GM23248 (cell line): ENCODE measurements around the gene C6orf120. TPM values are rescaled to one million over a fixed set of nuclear protein-coding genes. Genes with fewer than 3 reads are reported as not detected.
A peak's percentile ranks its signal among the peaks of the same experiment; 100 is the strongest.

ENCODE experiments used
- DNase-seq: peaks from one replicate; pipeline ENCODE4 v3.0.0-alpha.2; 2015
- H2AFZ ChIP-seq: fragments of 200-600 bp; sonication (generic); 2 replicates; pipeline ENCODE4 v1.6.1; 2016; ENCODE audit warnings: antibody characterized with exemption
- H3F3A ChIP-seq: fragments of 200-600 bp; sonication (generic); 2 replicates; pipeline ENCODE4 v1.6.1; 2016; ENCODE audit warnings: mild to moderate bottlenecking, antibody characterized with exemption, mixed run types; ENCODE audit not compliant: insufficient read depth
- H3K27ac ChIP-seq: fragments of 200-600 bp; sonication (generic); 2 replicates; pipeline ENCODE4 v1.5.1; 2016; ENCODE audit warnings: mild to moderate bottlenecking
- H3K27me3 ChIP-seq: fragments of 200-600 bp; sonication (generic); replicated peaks from 2 replicates; pipeline ENCODE4 v1.6.1; 2016; ENCODE audit warnings: mild to moderate bottlenecking; ENCODE audit not compliant: insufficient read depth
- H3K36me3 ChIP-seq: fragments of 200-600 bp; sonication (generic); 2 replicates; pipeline ENCODE4 v1.6.1; 2016; ENCODE audit warnings: low read depth, mild to moderate bottlenecking
- H3K4me1 ChIP-seq: fragments of 200-600 bp; sonication (generic); 2 replicates; pipeline ENCODE4 v1.6.1; 2016; ENCODE audit warnings: mild to moderate bottlenecking; ENCODE audit not compliant: insufficient read depth
- H3K4me2 ChIP-seq: fragments of 200-600 bp; sonication (generic); one replicate; pipeline ENCODE4 v1.6.1; 2016; ENCODE audit warnings: mild to moderate bottlenecking; ENCODE audit not compliant: unreplicated experiment
- H3K4me3 ChIP-seq: fragments of 200-600 bp; sonication (generic); 2 replicates; pipeline ENCODE4 v1.5.1; 2016; ENCODE audit warnings: mild to moderate bottlenecking
- H3K79me2 ChIP-seq: fragments of 200-600 bp; sonication (generic); 2 replicates; pipeline ENCODE4 v1.6.1; 2016; ENCODE audit warnings: mild to moderate bottlenecking; ENCODE audit not compliant: insufficient read depth
- H3K9ac ChIP-seq: fragments of 200-600 bp; sonication (generic); 2 replicates; pipeline ENCODE4 v1.6.1; 2016; ENCODE audit warnings: mild to moderate bottlenecking
- H3K9me2 ChIP-seq: fragments of 200-600 bp; sonication (generic); 2 replicates; pipeline ENCODE4 v1.6.1; 2016; ENCODE audit warnings: mixed run types, mild to moderate bottlenecking, moderate library complexity; ENCODE audit not compliant: insufficient read depth
- H3K9me3 ChIP-seq: fragments of 200-600 bp; sonication (generic); one replicate; pipeline ENCODE4 v1.6.1; 2017; ENCODE audit warnings: low read depth
- H4K20me1 ChIP-seq: fragments of 200-600 bp; sonication (generic); 2 replicates; pipeline ENCODE4 v1.6.0; 2016; ENCODE audit not compliant: insufficient read depth
- EZH2 ChIP-seq: fragments of 200-600 bp; sonication (generic); IDR thresholded peaks from 2 replicates; pipeline ENCODE4 v1.6.1; 2018; ENCODE audit warnings: antibody characterized with exemption, mild to moderate bottlenecking; ENCODE audit not compliant: insufficient read depth, poor library complexity, severe bottlenecking
- EZH2phosphoT487 ChIP-seq: fragments of 200-600 bp; sonication (generic); IDR thresholded peaks from 2 replicates; pipeline ENCODE4 v1.6.1; 2018; ENCODE audit warnings: antibody characterized with exemption, moderate library complexity, mild to moderate bottlenecking, low read depth; ENCODE audit not compliant: insufficient read depth
- WGBS, 2 experiments: methylation state at CpG; one replicate each; pipeline ENCODE4 v1.1.6; 2015 to 2017; ENCODE audit warnings: low lambda C conversion rate in 2 of 2, low coverage in 1 of 2; ENCODE audit errors: missing lambda C conversion rate in 2 of 2; 5-methylcytosine and 5-hydroxymethylcytosine counted together
- in situ Hi-C: fragments of 300-500 bp; cut with MboI; formaldehyde crosslinking; loops from 2 replicates; pipeline ENCODE4 v1.15.0; 2020
- polyA plus RNA-seq: library from polyadenylated mRNA; unstranded; fragments of >200 nt; fragmentation: Nextera tagmentation; extraction: Ambion mirVana; gene quantifications from 2 replicates; pipeline ENCODE4 v1.2.1, GENCODE V29; 2016
- total RNA-seq: library from RNA; depleted of rRNA; stranded (reverse); fragments of >200 nt; shearing (Covaris generic); gene quantifications from 2 replicates; pipeline ENCODE4 v1.2.3, GENCODE V29; 2014; rRNA removed

The C6orf120 gene
- total RNA-seq (65.3 and 72.7 TPM in 2 replicates), polyA plus RNA-seq (38.7 and 39.4 TPM in 2 replicates)

GRCh38 chr6:169701954-169702839 is at the start of gene C6orf120, which contains the start of gene WDR27:
TSS of gene C6orf120 (plus strand) at chr6:169702126. CDS start at chr6:169702460, 334 bp downstream.
TSS of gene WDR27 (minus strand) at chr6:169702029. CDS start at chr6:169689005, 13,024 bp downstream.
- Histone ChIP-seq H3K4me3 (peak within 1 kb of the TSS; percentile 93), H3K9me3 (no peaks in the 10 kb centered on the region), H3K4me2 (peak within 1 kb of the TSS; percentile 97), H3K79me2 (peaks cover 75% of the 10 kb centered on the region), H3K27ac (peak within 1 kb of the TSS; percentile 84), H3K4me1 (peaks cover 35% of the 10 kb centered on the region), H3K9me2 (no peaks in the 10 kb centered on the region), H2AFZ (peak within 1 kb of the TSS; percentile 96), H3K27me3 (no peaks in the 10 kb centered on the region), H3K36me3 (peaks cover 15% of the 10 kb centered on the region; the same call in 1 of the 2 replicates), H4K20me1 (peaks cover 6% of the 10 kb centered on the region; the same call in 1 of the 2 replicates), H3F3A (peaks cover 37% of the 10 kb centered on the region; the same call in 1 of the 2 replicates), H3K9ac (peak within 1 kb of the TSS; percentile 96)
- no peak for TF ChIP-seq EZH2
- no peak for TF ChIP-seq EZH2phosphoT487
- DNase-seq, result peak; percentile 100
- in situ Hi-C loops, result no loop called here
- 0 to 2% methylated on average over 83 to 84 of the region's 92 CpGs for WGBS, 2 experiments

- Histone ChIP-seq H3K4me3 (no peak overlapping the region), H3K4me1 (no peaks in the 10 kb centered on the region), H3K36me3 (no peaks in the 10 kb centered on the region; the same call in 1 of the 2 replicates), H4K20me1 (no peaks in the 10 kb centered on the region), H3K9me2 (no peaks in the 10 kb centered on the region), H3K79me2 (no peaks in the 10 kb centered on the region), H3F3A (no peaks in the 10 kb centered on the region), H3K9me3 (no peaks in the 10 kb centered on the region), H2AFZ (no peak overlapping the region), H3K4me2 (no peak overlapping the region), H3K27me3 (no peaks in the 10 kb centered on the region), H3K27ac (no peak overlapping the region), H3K9ac (no peak overlapping the region)
- TF ChIP-seq EZH2phosphoT487 (no peak), EZH2 (no peak)
- 92 to 95% methylated on average over 11 of the region's 11 CpGs for WGBS, 2 experiments
- no peak for DNase-seq
- in situ Hi-C loops, result no loop called here
Observed at GRCh38 chr6:169652896-169653295, 49.0 kb upstream of the C6orf120 start.

GRCh38 chr6:169653691-169654090 is 48.2 kb upstream of the C6orf120 start:
- no peak overlapping the region for H3K27ac ChIP-seq
- no peak overlapping the region for H3K9ac ChIP-seq
- in situ Hi-C loops, result no loop called here
- H3F3A ChIP-seq, result no peaks in the 10 kb centered on the region
- H3K9me3 ChIP-seq, result no peaks in the 10 kb centered on the region
- no peaks in the 10 kb centered on the region for H3K79me2 ChIP-seq
- no peaks in the 10 kb centered on the region for H3K27me3 ChIP-seq
- WGBS, 2 experiments, result 89 to 93% methylated on average over 6 of the region's 6 CpGs
- H3K4me3 ChIP-seq, result no peak overlapping the region
- H3K4me1 ChIP-seq, result no peaks in the 10 kb centered on the region
- H3K36me3 ChIP-seq, result no peaks in the 10 kb centered on the region; the same call in 1 of the 2 replicates
- no peak overlapping the region for H2AFZ ChIP-seq
- no peak overlapping the region for H3K4me2 ChIP-seq
- H3K9me2 ChIP-seq, result no peaks in the 10 kb centered on the region
- H4K20me1 ChIP-seq, result no peaks in the 10 kb centered on the region
- TF ChIP-seq EZH2phosphoT487 (no peak), EZH2 (no peak)
- no peak for DNase-seq

- H3K9me3 ChIP-seq, result no peaks in the 10 kb centered on the region
- H3K27me3 ChIP-seq, result no peaks in the 10 kb centered on the region
- H2AFZ ChIP-seq, result no peak overlapping the region
- H4K20me1 ChIP-seq, result no peaks in the 10 kb centered on the region
- H3K36me3 ChIP-seq, result no peaks in the 10 kb centered on the region; the same call in 1 of the 2 replicates
- H3K27ac ChIP-seq, result no peak overlapping the region
- H3K4me1 ChIP-seq, result no peaks in the 10 kb centered on the region
- no peak overlapping the region for H3K9ac ChIP-seq
- in situ Hi-C loops, result no loop called here
- no peaks in the 10 kb centered on the region for H3K79me2 ChIP-seq
- no peak for TF ChIP-seq EZH2
- no peak for TF ChIP-seq EZH2phosphoT487
- H3K9me2 ChIP-seq, result no peaks in the 10 kb centered on the region
- no peaks in the 10 kb centered on the region for H3F3A ChIP-seq
- no peak for DNase-seq
- no peak overlapping the region for H3K4me3 ChIP-seq
- H3K4me2 ChIP-seq, result no peak overlapping the region
- 96 to 97% methylated on average over 46 of the region's 46 CpGs for WGBS, 2 experiments
Observed at GRCh38 chr6:169654598-169655391, 47.1 kb upstream of the C6orf120 start.
